Testis (tissue), 3 donors: ENCODE data around the gene ADAMTS13. TPM values are rescaled to one million over a fixed set of nuclear protein-coding genes. Genes with fewer than 3 reads are reported as not detected.

Experiments used
- DNase-seq: peaks from one replicate; pipeline ENCODE4 v3.0.0-alpha.2; 2019
- H3K27ac ChIP-seq, 2 donors: fragments of 200-600 bp; sonication (generic); one replicate each; pipeline ENCODE4 v1.5.1; 2019
- H3K27me3 ChIP-seq: fragments of 200-600 bp; sonication (generic); one replicate; pipeline ENCODE4 v1.5.1; 2019
- H3K36me3 ChIP-seq: fragments of 200-600 bp; sonication (generic); one replicate; pipeline ENCODE4 v1.5.1; 2017; ENCODE audit warnings: low read depth; ENCODE audit errors: missing control alignments
- H3K4me1 ChIP-seq: fragments of 200-600 bp; sonication (generic); one replicate; pipeline ENCODE4 v1.5.1; 2019
- H3K4me3 ChIP-seq, 2 donors: fragments of 200-600 bp; sonication (generic); one replicate each; pipeline ENCODE4 v1.5.1; 2017 to 2019
- H3K9me3 ChIP-seq: fragments of 200-600 bp; sonication (generic); one replicate; pipeline ENCODE4 v1.5.1; 2017
- POLR2A ChIP-seq: fragments of 450-650 bp; IDR thresholded peaks from one replicate; pipeline ENCODE4 v1.6.1; 2017; ENCODE audit warnings: antibody characterized with exemption, mild to moderate bottlenecking, moderate library complexity
- WGBS, 2 donors: methylation state at CpG; one replicate each; pipeline ENCODE4 v1.1.5; 2018; 5-methylcytosine and 5-hydroxymethylcytosine counted together
- intact Hi-C: fragments of 100-400 bp; cut with DNase I; formaldehyde crosslinking; loops from one replicate; pipeline ENCODE4 v1.15.1; 2023; ENCODE audit warnings: low total_unique reads
- polyA plus RNA-seq: library from polyadenylated mRNA; stranded (reverse); fragments of 350-450 nt; fragmentation: Illumina TruSeq; extraction: RNeasy Lipid Tissue Mini Kit (QIAGEN cat#74804); gene quantifications from one replicate; pipeline ENCODE4 v1.2.3, GENCODE V29; 2014; ENCODE audit warnings: low read depth, low replicate concordance; ENCODE audit not compliant: insufficient read depth
- total RNA-seq, 2 donors: library from RNA; depleted of rRNA; stranded (reverse); fragments of >200 nt; gene quantifications; one replicate each; pipeline ENCODE4 v1.2.3, GENCODE V29; 2016
- TF ChIP-seq, protein P1 (sequence below), 3 experiments: fragments of 450-650 bp in 2 of 3; fragments of 200-600 bp in 1 of 3; sonication (generic) in 1 of 3; IDR thresholded peaks; one replicate each; pipeline ENCODE4 v1.5.1; 2016 to 2019; ENCODE audit warnings: antibody characterized with exemption in 3 of 3, mild to moderate bottlenecking in 2 of 3, moderate library complexity in 1 of 3

The ADAMTS13 gene
- total and polyA plus RNA-seq, 3 donors from 2014 or later: 15.4 to 21.2 (median 15.6) TPM

DNA sequence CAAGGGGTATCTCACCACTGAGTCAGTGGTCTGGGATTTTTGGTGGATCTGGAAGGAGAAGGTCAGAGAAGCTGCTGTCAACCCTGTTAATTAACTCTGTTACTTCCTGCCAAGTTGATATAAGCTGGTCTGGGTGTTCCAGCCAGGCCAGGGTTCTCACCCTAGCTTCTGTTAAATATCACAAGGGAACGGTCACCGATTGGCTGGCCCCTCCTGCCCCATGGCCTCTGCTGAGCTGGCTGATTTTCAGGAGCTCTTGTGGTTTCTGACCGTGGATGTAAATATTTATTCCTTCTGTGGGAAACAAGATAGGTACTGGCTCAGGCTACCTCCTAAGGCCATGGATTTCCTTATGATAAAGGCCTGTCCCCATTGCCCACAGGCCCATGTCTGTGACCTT is 1.0 kb downstream of the ADAMTS13 start:
- intact Hi-C loops: no loop called here
- Histone ChIP-seq H3K27me3 (no peaks in the 10 kb centered on the region), H3K36me3 (no peaks in the 10 kb centered on the region), H3K27ac (no peak overlapping the region), H3K4me1 (no peaks in the 10 kb centered on the region), H3K9me3 (no peaks in the 10 kb centered on the region), H3K4me3 (no peak overlapping the region)
- WGBS, 2 donors: 61 to 64% methylated on average over 3 of the region's 3 CpGs
- TF ChIP-seq, protein P1, sequence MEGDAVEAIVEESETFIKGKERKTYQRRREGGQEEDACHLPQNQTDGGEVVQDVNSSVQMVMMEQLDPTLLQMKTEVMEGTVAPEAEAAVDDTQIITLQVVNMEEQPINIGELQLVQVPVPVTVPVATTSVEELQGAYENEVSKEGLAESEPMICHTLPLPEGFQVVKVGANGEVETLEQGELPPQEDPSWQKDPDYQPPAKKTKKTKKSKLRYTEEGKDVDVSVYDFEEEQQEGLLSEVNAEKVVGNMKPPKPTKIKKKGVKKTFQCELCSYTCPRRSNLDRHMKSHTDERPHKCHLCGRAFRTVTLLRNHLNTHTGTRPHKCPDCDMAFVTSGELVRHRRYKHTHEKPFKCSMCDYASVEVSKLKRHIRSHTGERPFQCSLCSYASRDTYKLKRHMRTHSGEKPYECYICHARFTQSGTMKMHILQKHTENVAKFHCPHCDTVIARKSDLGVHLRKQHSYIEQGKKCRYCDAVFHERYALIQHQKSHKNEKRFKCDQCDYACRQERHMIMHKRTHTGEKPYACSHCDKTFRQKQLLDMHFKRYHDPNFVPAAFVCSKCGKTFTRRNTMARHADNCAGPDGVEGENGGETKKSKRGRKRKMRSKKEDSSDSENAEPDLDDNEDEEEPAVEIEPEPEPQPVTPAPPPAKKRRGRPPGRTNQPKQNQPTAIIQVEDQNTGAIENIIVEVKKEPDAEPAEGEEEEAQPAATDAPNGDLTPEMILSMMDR (IDR thresholded peaks at IDR 0.05): no peak
- no peak for TF ChIP-seq POLR2A
- no peak for DNase-seq

DNA sequence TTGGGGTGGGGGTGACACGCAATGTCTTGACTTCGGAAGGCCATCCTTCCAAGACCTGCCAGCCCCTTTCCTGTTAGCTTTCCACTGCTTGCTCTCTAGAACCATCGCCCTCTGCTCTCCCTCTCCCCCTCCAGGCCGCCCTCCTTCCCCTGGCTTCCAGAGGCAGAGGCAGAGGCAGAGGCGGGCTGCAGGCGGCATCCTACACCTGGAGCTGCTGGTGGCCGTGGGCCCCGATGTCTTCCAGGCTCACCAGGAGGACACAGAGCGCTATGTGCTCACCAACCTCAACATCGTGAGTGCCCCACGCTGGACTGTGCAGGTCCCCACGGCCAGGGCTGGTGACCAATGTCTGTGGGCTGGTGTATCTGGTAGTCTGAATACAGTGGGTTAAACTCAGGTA is 2.0 kb downstream of the ADAMTS13 start:
- H3K9me3 ChIP-seq: no peaks in the 10 kb centered on the region
- no peak for DNase-seq
- no peaks in the 10 kb centered on the region for H3K36me3 ChIP-seq
- H3K27ac ChIP-seq: no peak overlapping the region
- intact Hi-C loops: no loop called here
- no peak for TF ChIP-seq POLR2A
- TF ChIP-seq, protein P1 (IDR thresholded peaks at IDR 0.05): no peak
- H3K4me3 ChIP-seq: no peak overlapping the region
- no peaks in the 10 kb centered on the region for H3K4me1 ChIP-seq
- no peaks in the 10 kb centered on the region for H3K27me3 ChIP-seq
- WGBS, 2 donors: 93 to 95% methylated on average over 12 of the region's 12 CpGs

DNA sequence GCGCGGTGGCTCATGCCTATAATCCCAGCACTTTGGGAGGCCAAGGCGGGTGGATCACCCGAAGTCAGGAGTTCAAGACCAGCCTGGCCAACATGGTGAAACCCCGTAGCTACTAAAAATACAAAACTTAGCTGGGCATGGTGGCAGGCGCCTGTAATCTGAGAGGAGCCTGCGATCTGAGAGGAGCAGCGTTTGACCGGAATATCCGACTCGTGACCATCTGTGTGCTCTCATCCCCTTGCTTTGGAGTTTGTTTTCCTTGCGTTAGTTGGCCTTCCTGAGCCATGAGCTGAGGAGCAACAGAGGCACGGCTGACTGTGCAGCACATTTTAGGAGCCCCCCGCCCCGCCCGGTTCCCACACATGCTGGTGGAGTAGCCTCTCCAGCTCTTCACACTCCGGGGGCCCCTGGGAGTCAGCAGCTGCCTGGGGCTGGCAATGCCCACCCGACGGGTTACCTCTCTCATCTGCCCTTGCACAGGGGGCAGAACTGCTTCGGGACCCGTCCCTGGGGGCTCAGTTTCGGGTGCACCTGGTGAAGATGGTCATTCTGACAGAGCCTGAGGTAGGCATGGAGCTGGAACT is 3.0 kb downstream of the ADAMTS13 start:
- 91 to 97% methylated on average over 13 to 22 of the region's 22 CpGs for WGBS, 2 donors
- no peaks in the 10 kb centered on the region for H3K9me3 ChIP-seq
- no peaks in the 10 kb centered on the region for H3K4me1 ChIP-seq
- TF ChIP-seq, protein P1 (IDR thresholded peaks at IDR 0.05): no peak
- no peak for TF ChIP-seq POLR2A
- DNase-seq: no peak
- H3K36me3 ChIP-seq: no peaks in the 10 kb centered on the region
- no peaks in the 10 kb centered on the region for H3K27me3 ChIP-seq
- intact Hi-C loops: no loop called here
- H3K4me3 ChIP-seq: no peak overlapping the region
- H3K27ac ChIP-seq: no peak overlapping the region

DNA sequence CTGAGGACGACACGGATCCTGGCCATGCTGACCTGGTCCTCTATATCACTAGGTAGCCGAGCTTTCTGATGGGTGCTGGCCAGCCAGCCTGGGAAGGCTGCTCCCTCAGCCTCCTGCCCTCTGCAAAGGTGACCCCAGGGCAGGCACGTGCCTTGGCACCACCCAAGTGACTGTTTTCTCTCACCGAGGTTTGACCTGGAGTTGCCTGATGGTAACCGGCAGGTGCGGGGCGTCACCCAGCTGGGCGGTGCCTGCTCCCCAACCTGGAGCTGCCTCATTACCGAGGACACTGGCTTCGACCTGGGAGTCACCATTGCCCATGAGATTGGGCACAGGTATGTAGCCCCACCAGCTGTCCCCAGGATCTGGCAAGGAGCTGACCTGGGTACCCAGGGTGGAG is 3.8 kb downstream of the ADAMTS13 start:
- no peak overlapping the region for H3K4me3 ChIP-seq
- H3K27me3 ChIP-seq: no peaks in the 10 kb centered on the region
- no peaks in the 10 kb centered on the region for H3K4me1 ChIP-seq
- H3K9me3 ChIP-seq: no peaks in the 10 kb centered on the region
- no peak for DNase-seq
- H3K27ac ChIP-seq: no peak overlapping the region
- TF ChIP-seq POLR2A: no peak
- TF ChIP-seq, protein P1 (IDR thresholded peaks at IDR 0.05): no peak
- intact Hi-C loops: no loop called here
- 91% methylated on average over 11 of the region's 11 CpGs; no CpG with 5 or more reads in 1 of the 2 donors for WGBS, 2 donors
- H3K36me3 ChIP-seq: no peaks in the 10 kb centered on the region
